GM21723 (cell line): ENCODE results near the gene ARF5.

Source experiments
- ATAC-seq: cut with Tn5 transposase; IDR thresholded peaks from one replicate; pipeline ENCODE4 v1.9.1; 2021; ENCODE audit warnings: mild to moderate bottlenecking, moderate library complexity; ENCODE audit not compliant: unreplicated experiment

ARF5 gene

GRCh38 chr7:127588697-127589482, 679 bp downstream of the ARF5 start:
- ATAC-seq = peak; percentile 37

DNA sequence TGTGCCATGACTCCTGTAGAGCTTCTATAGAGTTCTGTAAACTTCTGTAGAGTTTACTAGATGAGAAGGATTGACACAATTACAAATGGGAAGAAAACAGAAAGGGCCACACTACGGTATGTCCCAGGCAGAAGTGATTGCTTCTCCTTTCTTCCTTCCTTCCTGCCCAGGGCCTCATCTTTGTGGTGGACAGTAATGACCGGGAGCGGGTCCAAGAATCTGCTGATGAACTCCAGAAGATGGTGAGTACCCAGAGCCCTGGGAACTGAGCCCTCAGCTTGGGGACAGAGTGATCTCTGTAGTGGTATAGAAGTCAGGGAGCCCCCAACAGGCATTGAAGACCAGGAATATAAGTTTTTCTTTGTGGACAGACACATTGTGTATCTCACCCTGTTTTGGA, 1.7 kb downstream of the ARF5 start:
- no peak for ATAC-seq

DNA sequence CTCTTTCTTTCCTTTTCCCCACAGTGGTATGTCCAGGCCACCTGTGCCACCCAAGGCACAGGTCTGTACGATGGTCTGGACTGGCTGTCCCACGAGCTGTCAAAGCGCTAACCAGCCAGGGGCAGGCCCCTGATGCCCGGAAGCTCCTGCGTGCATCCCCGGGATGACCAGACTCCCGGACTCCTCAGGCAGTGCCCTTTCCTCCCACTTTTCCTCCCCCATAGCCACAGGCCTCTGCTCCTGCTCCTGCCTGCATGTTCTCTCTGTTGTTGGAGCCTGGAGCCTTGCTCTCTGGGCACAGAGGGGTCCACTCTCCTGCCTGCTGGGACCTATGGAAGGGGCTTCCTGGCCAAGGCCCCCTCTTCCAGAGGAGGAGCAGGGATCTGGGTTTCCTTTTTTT, 3.0 kb downstream of the ARF5 start:
- no peak for ATAC-seq

DNA sequence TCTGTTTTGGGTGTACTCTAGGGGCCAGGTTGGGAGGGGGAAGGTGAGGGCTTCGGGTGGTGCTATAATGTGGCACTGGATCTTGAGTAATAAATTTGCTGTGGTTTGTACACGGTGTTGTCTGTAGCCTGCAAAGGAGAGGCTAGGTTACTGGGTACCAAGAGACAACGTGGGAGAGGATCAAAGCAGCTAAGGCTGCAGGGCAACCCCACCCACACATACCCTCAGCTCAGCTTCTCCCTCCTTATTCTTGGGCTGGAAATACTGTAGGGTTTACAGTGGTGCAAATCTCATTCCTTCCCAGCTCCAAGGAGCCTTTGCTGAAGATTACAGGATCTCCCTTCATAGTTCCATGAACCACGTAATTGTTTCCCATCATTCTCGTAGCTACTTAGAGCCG, 3.4 kb downstream of the ARF5 start:
- ATAC-seq = no peak

DNA sequence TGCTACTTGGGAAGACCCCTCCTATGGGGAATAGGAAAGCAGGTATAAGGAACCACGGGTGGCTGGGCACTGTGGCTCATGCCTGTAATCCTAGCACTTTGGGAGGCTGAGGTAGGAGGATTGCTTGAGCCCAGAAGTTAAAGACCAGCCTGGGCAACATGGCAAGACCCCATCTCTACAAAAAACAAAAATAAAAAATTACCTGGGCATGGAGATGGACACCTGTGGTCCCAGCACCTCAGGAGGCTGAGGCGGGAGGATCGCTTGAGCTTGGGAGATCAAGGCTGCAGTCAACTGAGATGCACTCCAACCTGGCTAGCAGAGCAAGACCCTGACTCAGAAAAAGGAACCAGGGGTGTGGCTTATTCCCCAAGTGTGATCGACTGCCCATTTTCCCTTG, 4.3 kb downstream of the ARF5 start:
- no peak for ATAC-seq

DNA sequence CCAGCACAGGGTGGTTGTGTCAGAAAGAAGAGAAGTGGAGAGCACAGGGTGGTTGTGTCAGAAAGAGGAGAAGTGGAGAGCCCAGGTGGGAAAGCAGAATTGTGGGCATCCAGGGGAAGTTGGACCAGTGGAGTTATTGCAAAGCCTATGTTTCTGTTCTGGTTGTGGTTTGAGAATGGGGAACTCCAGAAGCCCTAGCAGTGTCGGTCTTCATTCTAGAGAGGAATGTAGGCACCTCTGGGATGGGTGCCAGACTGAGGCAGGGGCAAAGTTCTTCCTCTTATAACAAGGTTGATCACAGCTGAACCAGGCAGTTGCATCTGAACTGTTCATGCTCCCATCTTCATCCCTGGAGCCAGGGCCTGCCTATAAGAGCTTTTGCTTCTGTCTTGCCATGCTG, 6.3 kb downstream of the ARF5 start:
- ATAC-seq = no peak

GRCh38 chr7:127595737-127596136, 7.5 kb downstream of the ARF5 start:
- no peak for ATAC-seq

DNA sequence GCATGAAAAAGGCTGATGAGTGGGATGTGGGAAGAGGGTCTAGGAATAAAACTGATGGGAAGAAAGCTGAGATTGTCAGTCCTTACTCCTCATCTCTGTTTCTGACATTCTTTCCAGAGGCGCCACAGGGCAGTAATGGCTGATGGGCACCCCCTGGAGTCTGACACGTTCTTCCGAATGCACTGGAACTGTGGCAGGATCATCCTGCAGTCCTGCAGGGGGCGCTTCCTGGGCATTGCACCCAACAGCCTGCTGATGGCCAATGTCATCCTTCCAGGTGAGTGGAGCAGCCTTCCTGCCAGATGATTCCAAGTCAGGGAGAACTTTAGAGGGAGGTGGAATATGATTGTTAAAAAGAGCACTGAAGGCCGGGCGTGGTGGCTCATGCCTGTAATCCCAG, 10.1 kb downstream of the ARF5 start:
- no peak for ATAC-seq

DNA sequence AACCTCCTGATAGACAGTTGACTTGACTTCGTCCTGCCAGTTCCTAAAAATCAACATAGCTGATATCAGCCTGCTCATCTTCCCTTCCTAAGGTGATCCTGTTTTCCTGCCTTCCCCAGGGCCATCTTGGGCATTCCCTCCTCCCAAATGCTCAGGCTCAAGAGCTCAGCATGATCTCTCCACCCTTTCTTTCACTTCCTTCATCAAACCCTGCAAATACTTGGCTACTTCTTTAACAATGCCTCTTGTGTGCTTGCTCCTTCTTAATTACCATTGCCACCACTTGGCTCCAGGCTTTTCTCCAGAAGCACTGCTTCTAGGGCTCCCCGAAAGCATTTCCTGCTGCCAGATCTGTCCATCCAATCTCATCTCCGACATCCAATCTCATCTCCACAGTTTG, 12.7 kb downstream of the ARF5 start:
- ATAC-seq = no peak

DNA sequence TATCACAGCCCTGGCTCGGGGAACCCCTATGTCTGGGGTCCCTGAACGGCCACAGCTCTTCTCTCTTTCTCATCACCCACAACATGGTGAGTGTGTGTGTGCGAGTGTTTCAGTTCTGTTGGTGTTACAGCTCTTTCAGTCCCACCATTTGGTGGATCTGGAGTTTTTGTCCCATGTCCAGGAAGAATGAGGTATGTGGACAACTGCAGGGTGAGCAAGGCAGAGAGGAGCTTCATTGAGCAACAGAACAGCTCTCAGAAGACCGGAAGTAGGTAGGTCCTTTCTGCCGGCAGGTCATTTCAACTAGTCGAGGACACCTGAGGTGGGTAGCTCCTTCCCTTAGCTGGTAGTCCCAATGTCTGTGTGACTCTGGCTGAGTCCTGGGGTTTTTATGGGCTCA, 20.2 kb downstream of the ARF5 start:
- ATAC-seq = no peak

- ATAC-seq = no peak
These were observed 21.1 kb downstream of the ARF5 start for GRCh38 chr7:127609297-127609696.

GRCh38 chr7:127612263-127612662, 24.1 kb downstream of the ARF5 start:
- no peak for ATAC-seq

GRCh38 chr7:127616724-127617123, 28.5 kb downstream of the ARF5 start:
- ATAC-seq = no peak

- ATAC-seq = no peak
These were observed 29.8 kb downstream of the ARF5 start, which contains the start of gene PAX4 for GRCh38 chr7:127618042-127618441. TSS of gene PAX4 (minus strand) at chr7:127618142. CDS start at chr7:127615928, 2,214 bp downstream.

DNA sequence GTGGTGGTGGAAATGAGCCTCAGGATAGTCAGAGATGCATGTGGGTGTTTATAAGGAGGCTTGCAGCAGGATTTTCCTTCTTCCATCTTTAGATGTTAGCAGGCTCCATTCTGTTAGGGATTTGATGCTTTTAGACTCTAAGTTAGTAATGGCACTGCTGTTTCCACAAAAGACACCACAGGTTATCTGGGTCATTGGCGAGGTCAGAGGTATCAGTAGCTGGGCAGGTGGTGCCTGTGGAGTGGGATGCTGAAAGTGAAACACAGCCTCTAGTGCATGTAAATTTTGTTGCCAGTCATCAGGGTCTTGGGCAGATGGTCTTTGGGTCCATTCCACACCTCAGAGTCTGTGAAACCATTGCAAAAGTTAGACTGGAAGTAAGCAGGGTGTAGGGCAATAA, 30.6 kb downstream of the ARF5 start:
- ATAC-seq = no peak

DNA sequence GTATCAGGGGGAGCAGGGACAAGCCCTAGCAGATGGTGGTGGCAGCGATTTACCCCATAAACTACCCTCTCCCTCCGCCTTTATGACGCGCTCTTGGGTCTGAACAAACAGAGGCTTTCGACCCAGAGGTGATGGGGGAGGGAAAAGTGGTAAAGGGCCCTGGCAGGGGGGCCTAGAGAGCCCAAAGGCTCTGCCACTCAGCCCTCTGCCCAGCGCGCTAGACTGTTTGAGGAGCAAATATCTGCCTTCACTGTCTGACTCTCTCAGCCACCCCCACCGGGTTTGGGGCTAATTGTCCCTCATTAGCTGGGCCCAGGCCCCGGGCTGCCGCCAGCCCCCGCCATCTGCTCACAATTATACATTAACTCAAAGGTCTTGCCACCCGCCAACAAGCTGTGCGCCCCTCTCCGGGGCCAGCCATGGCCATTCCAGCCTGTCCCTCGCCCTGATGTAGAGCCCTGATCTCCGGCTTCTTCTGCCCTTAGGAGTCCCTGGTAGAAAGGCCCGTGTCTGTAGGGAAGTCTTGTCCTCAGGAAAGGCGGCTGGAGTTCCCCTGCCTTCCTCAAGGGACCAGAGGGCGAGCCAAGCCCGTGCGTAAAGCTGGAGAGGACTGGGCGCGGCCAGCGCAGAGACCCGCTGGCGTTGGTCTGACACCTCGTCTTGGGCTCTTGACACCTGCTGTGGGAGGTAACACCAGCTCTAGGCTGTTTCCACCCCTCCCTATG, 31.6 kb downstream of the ARF5 start:
- no peak for ATAC-seq

DNA sequence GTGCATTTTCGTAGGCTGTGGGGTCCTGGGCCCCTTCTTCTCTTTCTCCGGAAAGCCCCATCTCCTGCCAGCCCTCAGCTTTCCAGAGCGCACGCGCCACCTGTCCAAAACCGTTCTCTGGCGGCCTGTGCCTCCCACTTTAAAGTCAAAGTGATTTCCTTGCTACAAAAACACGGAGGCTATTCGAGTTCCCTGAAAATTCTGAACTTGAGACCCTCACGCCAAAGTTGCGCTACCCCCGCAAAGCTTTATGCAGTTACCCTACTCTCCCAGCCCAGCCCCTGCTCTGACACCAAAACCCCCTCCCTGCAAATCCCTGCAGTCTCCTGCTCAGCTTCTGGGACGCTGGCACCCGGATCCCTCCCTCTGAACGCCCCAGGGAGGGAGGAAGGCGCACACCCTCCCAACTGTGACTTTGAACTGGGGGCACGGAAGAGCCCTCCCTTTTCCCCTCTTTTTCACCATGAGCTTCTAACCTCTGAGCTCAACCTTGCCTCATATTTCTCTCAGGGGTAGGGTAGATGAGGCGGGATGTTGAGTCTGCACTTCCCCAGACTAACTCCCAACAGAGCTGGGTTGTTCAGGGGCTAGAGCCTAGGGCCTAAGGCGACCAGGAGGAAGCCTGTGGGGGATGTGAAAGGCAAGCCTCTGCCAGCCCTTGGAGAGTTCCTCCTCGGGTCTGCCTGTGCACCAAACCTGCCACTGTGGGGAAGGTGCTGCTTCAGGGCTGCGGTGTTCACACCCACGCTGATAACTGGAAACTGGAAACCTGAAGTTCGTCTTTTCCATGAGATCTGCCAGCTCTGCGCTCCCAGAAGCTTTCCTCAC, 32.4 kb downstream of the ARF5 start:
- no peak for ATAC-seq

GRCh38 chr7:127625331-127625730, 37.1 kb downstream of the ARF5 start:
- no peak for ATAC-seq

- no peak for ATAC-seq
These were observed 40.2 kb downstream of the ARF5 start for GRCh38 chr7:127628445-127628844.

GRCh38 chr7:127629268-127629854, 41.1 kb downstream of the ARF5 start:
- ATAC-seq = no peak

GRCh38 chr7:127632276-127632910, 44.2 kb downstream of the ARF5 start:
- ATAC-seq = no peak
